ENCODE measurements around the gene MESP1.

GRCh38 chr15:89749951-89750559 is 994 bp downstream of the MESP1 start:
- no peak for TF ChIP-seq CTCF (IDR thresholded peaks at IDR 0.05; ENCODE audit: poor library complexity)
- no peak for TF ChIP-seq EZH2phosphoT487 (IDR thresholded peaks at IDR 0.05; ENCODE audit: low read depth, severe bottlenecking, unreplicated experiment)
- TF ChIP-seq EZH2 (IDR thresholded peaks at IDR 0.05; ENCODE audit: borderline replicate concordance), result peak; percentile 56
